Fibroblast of lung (primary cell): ENCODE results near the gene GVQW3.

ENCODE experiments used
- CTCF ChIP-seq, 2 donors: IDR thresholded peaks in 1 of 2; conservative IDR thresholded peaks in 1 of 2; 1 replicate in 1 of 2; 2 replicates in 1 of 2; pipeline ENCODE4 v1.5.1; 2011 to 2012; ENCODE audit warnings: low read length in 2 of 2, control low read depth in 1 of 2, inconsistent platforms in 1 of 2, low read depth in 1 of 2, mild to moderate bottlenecking in 1 of 2
- EZH2 ChIP-seq: IDR thresholded peaks from 2 replicates; pipeline ENCODE4 v1.5.1; 2012; ENCODE audit warnings: low read length, control low read depth, mild to moderate bottlenecking; ENCODE audit errors: missing control alignments

- no peak for TF ChIP-seq CTCF (conservative IDR thresholded peaks at IDR 0.05 in 1 of 2, IDR thresholded peaks at IDR 0.05 in 1 of 2; ENCODE audit: low read depth in 1 of 2, low read length in 2 of 2)
- no peak for TF ChIP-seq EZH2
Observed at GRCh38 chr11:76443268-76443980, 62.3 kb downstream of the GVQW3 start.
